GM12878 (cell line): ENCODE results near the gene DDHD1. TPM values are rescaled to one million over a fixed set of nuclear protein-coding genes. Genes with fewer than 3 reads are reported as not detected.

Experiments used
- ATF7 ChIP-seq: fragments of 450-650 bp; IDR thresholded peaks from 2 replicates; pipeline ENCODE4 v1.6.1; 2016; ENCODE audit warnings: low read depth, mild to moderate bottlenecking
- BMI1 ChIP-seq: fragments of 450-650 bp; IDR thresholded peaks from 2 replicates; pipeline ENCODE4 v1.6.1; 2016; ENCODE audit warnings: mild to moderate bottlenecking, moderate library complexity, borderline replicate concordance
- CHD4 ChIP-seq: fragments of 200-600 bp; sonication (generic); IDR thresholded peaks from 2 replicates; pipeline ENCODE4 v1.6.1; 2016; ENCODE audit warnings: mild to moderate bottlenecking
- CTCF ChIP-seq, 3 experiments: IDR thresholded peaks in 2 of 3; conservative IDR thresholded peaks in 1 of 3; 2 replicates each; pipeline ENCODE4 v1.5.1; 2011; ENCODE audit warnings: low read depth in 3 of 3, low read length in 3 of 3, mild to moderate bottlenecking in 3 of 3, control low read depth in 2 of 3, moderate library complexity in 2 of 3, inconsistent platforms in 1 of 3, mixed read lengths in 1 of 3; ENCODE audit not compliant: control insufficient read depth in 2 of 3, insufficient read depth in 1 of 3; ENCODE audit errors: extremely low read depth in 1 of 3
- ELK1 ChIP-seq: IDR thresholded peaks from 2 replicates; pipeline ENCODE4 v1.6.1; 2012; ENCODE audit warnings: low read depth, low read length, improper control_type of control experiment
- FOS ChIP-seq: IDR thresholded peaks from 3 replicates; pipeline ENCODE4 v1.6.1; 2011; ENCODE audit warnings: borderline replicate concordance; ENCODE audit not compliant: insufficient read length; ENCODE audit errors: extremely low read depth
- IRF3 ChIP-seq: fragments of 450-650 bp; IDR thresholded peaks from 2 replicates; pipeline ENCODE4 v1.6.1; 2014; ENCODE audit warnings: mild to moderate bottlenecking
- KAT2A ChIP-seq: conservative IDR thresholded peaks from 2 replicates; pipeline ENCODE4 v1.6.1; 2011; ENCODE audit warnings: low read depth, low read length; ENCODE audit not compliant: control insufficient read depth
- NKRF ChIP-seq: fragments of 450-650 bp; conservative IDR thresholded peaks from 2 replicates; pipeline ENCODE4 v1.6.1; 2017; ENCODE audit warnings: mild to moderate bottlenecking, moderate library complexity
- POLR2AphosphoS2 ChIP-seq: IDR thresholded peaks from 2 replicates; pipeline ENCODE4 v1.6.1; 2011; ENCODE audit warnings: low read depth, mild to moderate bottlenecking, low read length, improper control_type of control experiment, moderate library complexity
- SKIL ChIP-seq: fragments of 450-650 bp; IDR thresholded peaks from 2 replicates; pipeline ENCODE4 v1.6.1; 2017; ENCODE audit warnings: mild to moderate bottlenecking, low read depth, inconsistent platforms; ENCODE audit not compliant: poor library complexity, severe bottlenecking
- SMAD5 ChIP-seq: IDR thresholded peaks from 2 replicates; pipeline ENCODE4 v1.6.1; 2016; ENCODE audit warnings: antibody characterized with exemption, low read depth
- SPI1 ChIP-seq: IDR thresholded peaks from 2 replicates; pipeline ENCODE4 v1.6.1; 2011; ENCODE audit warnings: low read depth, mild to moderate bottlenecking, low read length, moderate library complexity, borderline replicate concordance; ENCODE audit not compliant: insufficient read depth
- SUZ12 ChIP-seq: fragments of 200-600 bp; sonication (generic); IDR thresholded peaks from one replicate; pipeline ENCODE4 v1.6.1; 2018; ENCODE audit warnings: antibody characterized with exemption, mild to moderate bottlenecking; ENCODE audit not compliant: unreplicated experiment
- ZBTB11 ChIP-seq: fragments of 450-650 bp; formaldehyde crosslinking; IDR thresholded peaks from 2 replicates; pipeline ENCODE4 v1.5.0; 2022; ENCODE audit warnings: mild to moderate bottlenecking, missing genetic modification characterization
- ZNF384 ChIP-seq: IDR thresholded peaks from 2 replicates; pipeline ENCODE4 v1.6.1; 2012; ENCODE audit warnings: low read depth, mild to moderate bottlenecking, low read length, improper control_type of control experiment, borderline replicate concordance
- polyA plus RNA-seq, 11 experiments: library from polyadenylated mRNA; depleted of rRNA in 4 of 11; unstranded in 6 of 11; stranded (reverse) in 5 of 11; fragments of >200 nt; fragmentation: Nextera tagmentation in 4 of 11; fragmentation: Illumina TruSeq in 1 of 11; extraction: Ambion mirVana in 4 of 11; extraction: Trizol in 1 of 11; gene quantifications; 1 replicate in 1 of 11; 2 replicates in 10 of 11; pipeline versions ENCODE4 v1.2.1 to v1.2.3, GENCODE V29; 2011 to 2016; ENCODE audit warnings: inconsistent platforms in 2 of 11, missing spikeins in 2 of 11, low read depth in 1 of 11
- total RNA-seq, 4 experiments: library from RNA; depleted of rRNA in 3 of 4; stranded (reverse); fragments of >200 nt in 3 of 4; fragmentation: Illumina TruSeq in 1 of 4; extraction: Trizol in 1 of 4; gene quantifications; 2 replicates each; pipeline versions ENCODE4 v1.2.1 to v1.2.3, GENCODE V29; 2013 to 2021

The DDHD1 gene
- total and polyA plus RNA-seq, 10 of the 15 experiments (the other 5 are each of a cell fraction or from before 2014, with no cell fraction given), result 7.7 to 52.3 (median 28.5) TPM

- TF ChIP-seq ZBTB11 (CRISPR knock-in tag), result no peak
- TF ChIP-seq NKRF, result peak; percentile 58
- no peak for TF ChIP-seq SUZ12
- TF ChIP-seq POLR2AphosphoS2, result 0 out of 2 replicates have a peak, but pooled peaks have one; percentile 46
- TF ChIP-seq ZNF384, result no peak
- TF ChIP-seq CTCF (IDR thresholded peaks at IDR 0.05 in 2 of 3, conservative IDR thresholded peaks at IDR 0.05 in 1 of 3; ENCODE audit: control insufficient read depth in 2 of 3, extremely low read depth in 1 of 3, insufficient read depth in 1 of 3, low read depth in 3 of 3, low read length in 3 of 3), result no peak
- no peak for TF ChIP-seq SPI1
- TF ChIP-seq IRF3, result no peak
- no peak for TF ChIP-seq FOS
- no peak for TF ChIP-seq BMI1
- TF ChIP-seq CHD4, result no peak
- TF ChIP-seq ELK1, result no peak
- peak; percentile 48 for TF ChIP-seq SKIL
- TF ChIP-seq KAT2A, result no peak
- TF ChIP-seq SMAD5, result no peak
- TF ChIP-seq ATF7, result no peak
Measured at GRCh38 chr14:53152887-53153701, at the start of gene DDHD1 (continued).
